ENCODE results near the gene AOC3.

- TF ChIP-seq EP300 (IDR thresholded peaks at IDR 0.05) (no peak), POLR2A (IDR thresholded peaks at IDR 0.05) (no peak), CTCF (IDR thresholded peaks at IDR 0.05) (no peak)
Observed at GRCh38 chr17:42872251-42872965, 21.4 kb downstream of the AOC3 start.
